ENCODE data around the gene EDA. TPM values are rescaled to one million over a fixed set of nuclear protein-coding genes. Genes with fewer than 3 reads are reported as not detected.

Gene EDA
- total and polyA plus RNA-seq, 2 of the 13 experiments (the other 11 are each of a cell fraction or from before 2014, with no cell fraction given), result 8.8 to 11.2 TPM

DNA sequence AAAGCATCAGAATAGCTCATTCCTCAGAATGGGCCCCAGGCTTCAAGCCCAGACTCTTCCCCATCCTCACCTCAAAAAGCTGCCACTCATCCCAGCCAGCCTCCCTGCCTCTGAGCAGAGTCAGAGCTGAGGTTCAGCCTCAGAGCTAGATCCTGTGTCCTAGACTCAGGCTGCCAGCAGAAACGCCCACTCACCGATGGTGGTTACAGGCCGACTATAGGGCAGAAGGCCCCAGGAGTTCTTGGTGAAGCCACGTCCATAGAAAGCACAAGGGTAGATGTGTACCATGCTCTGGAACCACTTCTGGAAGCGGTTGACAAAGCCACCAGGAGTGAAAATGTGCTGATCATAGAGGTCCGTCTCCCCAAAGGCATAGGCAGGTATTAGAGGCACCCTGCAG lies 426.1 kb downstream of the EDA start:
- Histone ChIP-seq H3K9ac (ENCODE audit: insufficient read depth, low read depth, low read length) (no peak overlapping the region), H3K36me3 (replicated peaks in 1 of 2; ENCODE audit: control insufficient read depth in 1 of 2, insufficient read depth in 2 of 2, low read length in 2 of 2) (no peaks in the 10 kb centered on the region), H3K27me3 (ENCODE audit: control insufficient read depth in 1 of 2, insufficient read depth in 2 of 2, low read length in 2 of 2) (no peaks in the 10 kb centered on the region), H3K4me2 (ENCODE audit: low read depth, low read length) (no peak overlapping the region), H4K20me1 (ENCODE audit: insufficient read depth, low read length) (no peaks in the 10 kb centered on the region), H3K9me3 (ENCODE audit: low read length) (no peaks in the 10 kb centered on the region), H3K4me3 (replicated peaks in 1 of 3; ENCODE audit: insufficient read depth in 1 of 3, low read depth in 2 of 3, low read length in 3 of 3) (no peak overlapping the region), H3K4me1 (ENCODE audit: insufficient read depth, low read length) (peaks cover 17% of the 10 kb centered on the region), H2AFZ (ENCODE audit: low read length) (no peak overlapping the region), H3K27ac (ENCODE audit: extremely low read length, insufficient read depth, low read length) (no peak overlapping the region), H3K79me2 (ENCODE audit: insufficient read depth, low read length) (no peaks in the 10 kb centered on the region)
- TF ChIP-seq ONECUT2 (CRISPR knock-in tag; IDR thresholded peaks at IDR 0.05) (no peak), PAX8 (CRISPR knock-in tag; IDR thresholded peaks at IDR 0.05; ENCODE audit: borderline replicate concordance) (no peak), ZNF383 (CRISPR knock-in tag; IDR thresholded peaks at IDR 0.05; ENCODE audit: borderline replicate concordance) (no peak), ZNF350 (CRISPR knock-in tag; IDR thresholded peaks at IDR 0.05; ENCODE audit: borderline replicate concordance, low read depth) (no peak), ZSCAN29 (CRISPR knock-in tag; conservative IDR thresholded peaks at IDR 0.05) (no peak), JARID2 (CRISPR knock-in tag; IDR thresholded peaks at IDR 0.05; ENCODE audit: insufficient replicate concordance) (no peak), CENPX (CRISPR knock-in tag; IDR thresholded peaks at IDR 0.05) (no peak), ZKSCAN5 (CRISPR knock-in tag; IDR thresholded peaks at IDR 0.05) (no peak), SOX13 (IDR thresholded peaks at IDR 0.05) (no peak), SOX13 (CRISPR knock-in tag; conservative IDR thresholded peaks at IDR 0.05 in 1 of 2, IDR thresholded peaks at IDR 0.05 in 1 of 2) (no peak), TAF1 (CRISPR knock-in tag; IDR thresholded peaks at IDR 0.05) (no peak)
- TF ChIP-seq, protein P1, sequence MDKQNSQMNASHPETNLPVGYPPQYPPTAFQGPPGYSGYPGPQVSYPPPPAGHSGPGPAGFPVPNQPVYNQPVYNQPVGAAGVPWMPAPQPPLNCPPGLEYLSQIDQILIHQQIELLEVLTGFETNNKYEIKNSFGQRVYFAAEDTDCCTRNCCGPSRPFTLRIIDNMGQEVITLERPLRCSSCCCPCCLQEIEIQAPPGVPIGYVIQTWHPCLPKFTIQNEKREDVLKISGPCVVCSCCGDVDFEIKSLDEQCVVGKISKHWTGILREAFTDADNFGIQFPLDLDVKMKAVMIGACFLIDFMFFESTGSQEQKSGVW (CRISPR knock-in tag; IDR thresholded peaks at IDR 0.05; ENCODE audit: borderline replicate concordance), result no peak
- no TSS peak for BruUV-seq (replicated peaks)
- intact Hi-C loops (cut with micrococcal nuclease; ENCODE audit: unreplicated experiment), result no loop called here
- in situ Hi-C loops (cut with HindIII; ENCODE audit: extremely low pct_ligation_motif_present, low pct_unique_long_range_greater_than_20kb), result no loop called here
- POLR2A ChIA-PET, result no interaction called here
- FAIRE-seq (no peak), ATAC-seq (no peak), DNase-seq (ENCODE audit: low spot score) (no peak)
- 100% methylated on average over 2 of the region's 6 CpGs for WGBS (ENCODE audit: low lambda C conversion rate)
- CTCF ChIA-PET (ENCODE audit: low intra/inter-chr PET ratio, low total read pairs), result no interaction called here
